ENCODE results near the gene BCOR.

BCOR gene

DNA sequence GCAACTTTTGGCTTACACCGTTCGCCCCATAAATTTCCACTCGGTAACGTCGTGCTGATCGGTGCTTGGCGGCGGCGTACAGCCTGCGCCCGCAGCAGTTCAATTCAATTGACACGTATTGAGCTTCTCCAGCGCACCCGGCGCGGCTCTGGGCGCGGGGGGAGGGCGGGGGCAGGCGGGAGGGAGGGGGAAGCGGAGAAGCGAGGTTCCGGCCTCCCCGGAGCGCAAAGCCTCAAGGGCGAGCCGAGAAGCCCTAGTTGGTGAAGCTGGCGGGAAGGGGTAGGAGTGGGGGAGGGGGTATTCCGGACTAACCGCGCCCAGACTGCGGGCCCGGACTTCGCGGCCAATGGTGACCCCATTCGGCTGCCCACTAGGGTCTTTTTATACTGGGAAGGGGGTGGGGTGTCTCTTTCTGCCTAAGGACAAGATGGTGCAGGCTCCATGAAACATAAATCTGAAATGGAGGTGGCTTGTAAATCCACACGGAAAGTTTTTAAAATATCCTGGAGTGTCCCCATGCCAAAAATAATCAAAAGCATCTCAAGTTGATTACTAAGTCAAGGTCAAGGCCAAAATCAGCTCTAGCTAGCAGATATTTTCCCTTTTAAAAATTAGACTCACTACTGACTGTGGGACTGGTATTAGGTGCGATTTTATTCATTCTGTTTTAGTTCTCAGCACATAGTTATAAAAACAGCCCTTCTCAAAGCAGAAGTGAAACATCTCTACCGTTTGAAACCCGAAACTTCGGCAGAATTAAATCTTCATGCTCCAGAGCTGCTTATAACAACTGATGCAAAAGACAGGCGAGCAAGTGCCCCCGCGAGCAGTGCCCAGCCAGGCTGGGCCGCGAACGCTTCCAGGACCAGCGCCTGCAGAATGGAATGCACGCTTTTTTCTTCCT is 1.5 kb upstream of the BCOR start:
- TF ChIP-seq SPI1 (IDR thresholded peaks at IDR 0.05; ENCODE audit: borderline replicate concordance, low read depth) = no peak
- TF ChIP-seq GABPA (IDR thresholded peaks at IDR 0.05; ENCODE audit: low read depth) = no peak
- no peak for TF ChIP-seq POLR2AphosphoS5 (IDR thresholded peaks at IDR 0.05; ENCODE audit: low read depth)
- TF ChIP-seq, protein P1, sequence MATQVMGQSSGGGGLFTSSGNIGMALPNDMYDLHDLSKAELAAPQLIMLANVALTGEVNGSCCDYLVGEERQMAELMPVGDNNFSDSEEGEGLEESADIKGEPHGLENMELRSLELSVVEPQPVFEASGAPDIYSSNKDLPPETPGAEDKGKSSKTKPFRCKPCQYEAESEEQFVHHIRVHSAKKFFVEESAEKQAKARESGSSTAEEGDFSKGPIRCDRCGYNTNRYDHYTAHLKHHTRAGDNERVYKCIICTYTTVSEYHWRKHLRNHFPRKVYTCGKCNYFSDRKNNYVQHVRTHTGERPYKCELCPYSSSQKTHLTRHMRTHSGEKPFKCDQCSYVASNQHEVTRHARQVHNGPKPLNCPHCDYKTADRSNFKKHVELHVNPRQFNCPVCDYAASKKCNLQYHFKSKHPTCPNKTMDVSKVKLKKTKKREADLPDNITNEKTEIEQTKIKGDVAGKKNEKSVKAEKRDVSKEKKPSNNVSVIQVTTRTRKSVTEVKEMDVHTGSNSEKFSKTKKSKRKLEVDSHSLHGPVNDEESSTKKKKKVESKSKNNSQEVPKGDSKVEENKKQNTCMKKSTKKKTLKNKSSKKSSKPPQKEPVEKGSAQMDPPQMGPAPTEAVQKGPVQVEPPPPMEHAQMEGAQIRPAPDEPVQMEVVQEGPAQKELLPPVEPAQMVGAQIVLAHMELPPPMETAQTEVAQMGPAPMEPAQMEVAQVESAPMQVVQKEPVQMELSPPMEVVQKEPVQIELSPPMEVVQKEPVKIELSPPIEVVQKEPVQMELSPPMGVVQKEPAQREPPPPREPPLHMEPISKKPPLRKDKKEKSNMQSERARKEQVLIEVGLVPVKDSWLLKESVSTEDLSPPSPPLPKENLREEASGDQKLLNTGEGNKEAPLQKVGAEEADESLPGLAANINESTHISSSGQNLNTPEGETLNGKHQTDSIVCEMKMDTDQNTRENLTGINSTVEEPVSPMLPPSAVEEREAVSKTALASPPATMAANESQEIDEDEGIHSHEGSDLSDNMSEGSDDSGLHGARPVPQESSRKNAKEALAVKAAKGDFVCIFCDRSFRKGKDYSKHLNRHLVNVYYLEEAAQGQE (IDR thresholded peaks at IDR 0.05; ENCODE audit: insufficient replicate concordance, low read depth) = no peak
- TF ChIP-seq, protein P2, sequence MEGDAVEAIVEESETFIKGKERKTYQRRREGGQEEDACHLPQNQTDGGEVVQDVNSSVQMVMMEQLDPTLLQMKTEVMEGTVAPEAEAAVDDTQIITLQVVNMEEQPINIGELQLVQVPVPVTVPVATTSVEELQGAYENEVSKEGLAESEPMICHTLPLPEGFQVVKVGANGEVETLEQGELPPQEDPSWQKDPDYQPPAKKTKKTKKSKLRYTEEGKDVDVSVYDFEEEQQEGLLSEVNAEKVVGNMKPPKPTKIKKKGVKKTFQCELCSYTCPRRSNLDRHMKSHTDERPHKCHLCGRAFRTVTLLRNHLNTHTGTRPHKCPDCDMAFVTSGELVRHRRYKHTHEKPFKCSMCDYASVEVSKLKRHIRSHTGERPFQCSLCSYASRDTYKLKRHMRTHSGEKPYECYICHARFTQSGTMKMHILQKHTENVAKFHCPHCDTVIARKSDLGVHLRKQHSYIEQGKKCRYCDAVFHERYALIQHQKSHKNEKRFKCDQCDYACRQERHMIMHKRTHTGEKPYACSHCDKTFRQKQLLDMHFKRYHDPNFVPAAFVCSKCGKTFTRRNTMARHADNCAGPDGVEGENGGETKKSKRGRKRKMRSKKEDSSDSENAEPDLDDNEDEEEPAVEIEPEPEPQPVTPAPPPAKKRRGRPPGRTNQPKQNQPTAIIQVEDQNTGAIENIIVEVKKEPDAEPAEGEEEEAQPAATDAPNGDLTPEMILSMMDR (IDR thresholded peaks at IDR 0.05; ENCODE audit: insufficient read depth, low read length) = no peak
- Histone ChIP-seq H3K27ac (replicated peaks) (peak overlapping the region; percentile 87), H3K4me3 (replicated peaks; ENCODE audit: insufficient read depth, low read length) (peak overlapping the region; percentile 34), H3K27me3 (ENCODE audit: insufficient read depth, poor library complexity, severe bottlenecking) (no peaks in the 10 kb centered on the region)
- peak in 1 of 2 experiments; percentile 70 for DNase-seq (ENCODE audit: low read depth in 1 of 2, low spot score in 1 of 2)

DNA sequence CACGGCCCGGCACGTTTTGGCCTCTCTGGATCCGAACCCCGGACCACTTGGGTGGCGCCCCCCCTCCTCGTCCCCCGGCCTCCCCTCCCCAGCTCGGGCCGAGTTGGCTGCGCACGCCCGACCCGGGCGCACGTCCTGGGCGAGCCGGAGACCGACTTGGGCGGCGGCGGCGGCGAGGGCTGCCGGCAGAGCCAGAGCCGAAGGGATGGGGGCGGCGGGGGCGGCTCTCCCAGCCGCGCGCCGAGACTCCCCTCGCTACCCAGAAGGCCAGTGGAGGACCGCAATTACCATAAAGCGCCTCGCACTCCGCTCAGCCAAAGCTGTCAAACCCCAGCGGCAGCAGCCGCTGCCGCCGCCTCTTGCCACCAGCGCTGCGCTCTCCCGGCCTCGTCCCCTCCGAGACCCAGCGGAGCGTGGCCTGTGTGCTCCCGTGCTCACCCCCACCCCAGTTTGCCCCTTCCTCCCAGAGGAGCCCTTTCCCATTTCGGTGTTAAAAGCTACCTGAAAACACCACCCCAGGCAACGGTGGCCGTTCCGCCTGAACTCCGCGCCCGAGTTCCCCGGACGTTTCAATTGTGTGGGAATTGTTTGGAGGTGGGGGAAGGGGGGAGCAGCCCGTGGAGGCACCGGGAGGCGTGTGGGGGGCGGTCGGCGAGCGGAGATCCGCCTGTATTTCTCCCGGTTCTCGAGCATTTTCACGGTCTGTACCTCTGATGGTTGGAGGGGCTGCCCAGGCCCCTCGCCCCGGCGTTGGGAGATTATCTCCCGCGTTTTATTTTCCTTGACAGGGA is 701 bp upstream of the BCOR start:
- TF ChIP-seq SPI1 (IDR thresholded peaks at IDR 0.05; ENCODE audit: borderline replicate concordance, low read depth) (no peak), POLR2AphosphoS5 (IDR thresholded peaks at IDR 0.05; ENCODE audit: low read depth) (no peak), GABPA (IDR thresholded peaks at IDR 0.05; ENCODE audit: low read depth) (no peak)
- TF ChIP-seq, protein P2 (IDR thresholded peaks at IDR 0.05; ENCODE audit: insufficient read depth, low read length) = no peak
- TF ChIP-seq, protein P1 (IDR thresholded peaks at IDR 0.05; ENCODE audit: insufficient replicate concordance, low read depth) = no peak
- Histone ChIP-seq H3K4me3 (replicated peaks; ENCODE audit: insufficient read depth, low read length) (peak overlapping the region; percentile 34), H3K27ac (replicated peaks) (peak overlapping the region; percentile 87), H3K27me3 (ENCODE audit: insufficient read depth, poor library complexity, severe bottlenecking) (no peaks in the 10 kb centered on the region)
- DNase-seq (ENCODE audit: low read depth in 1 of 2, low spot score in 1 of 2) = peak in 1 of 2 experiments; percentile 51

DNA sequence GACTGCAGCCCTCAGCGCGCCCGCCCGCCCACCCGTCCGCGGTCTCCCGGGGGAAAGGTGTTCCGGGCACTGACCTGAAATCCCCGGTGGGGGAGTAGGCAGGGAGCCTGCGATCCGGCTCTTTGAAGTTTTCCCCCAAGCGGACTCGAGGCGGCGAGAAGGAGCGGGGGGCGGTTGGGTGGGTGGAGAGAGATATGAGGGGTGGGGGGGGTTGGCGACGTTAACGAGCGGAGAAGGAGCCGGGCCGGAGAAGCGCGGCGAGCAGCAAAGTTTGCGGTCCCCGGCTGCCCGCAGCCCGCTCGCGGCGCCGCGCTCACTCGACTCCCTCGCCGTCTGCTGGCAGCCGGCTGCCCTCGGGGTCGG is 636 bp downstream of the BCOR start:
- no peak for DNase-seq (ENCODE audit: low read depth in 1 of 2, low spot score in 1 of 2)
- Histone ChIP-seq H3K4me3 (replicated peaks; ENCODE audit: insufficient read depth, low read length) (peak overlapping the region; percentile 57), H3K27me3 (ENCODE audit: insufficient read depth, poor library complexity, severe bottlenecking) (no peaks in the 10 kb centered on the region), H3K27ac (replicated peaks) (peak overlapping the region; percentile 87)
- TF ChIP-seq GABPA (IDR thresholded peaks at IDR 0.05; ENCODE audit: low read depth) (no peak), POLR2AphosphoS5 (IDR thresholded peaks at IDR 0.05; ENCODE audit: low read depth) (no peak), SPI1 (IDR thresholded peaks at IDR 0.05; ENCODE audit: borderline replicate concordance, low read depth) (no peak)
- TF ChIP-seq, protein P2 (IDR thresholded peaks at IDR 0.05; ENCODE audit: insufficient read depth, low read length) = no peak
- TF ChIP-seq, protein P1 (IDR thresholded peaks at IDR 0.05; ENCODE audit: insufficient replicate concordance, low read depth) = no peak
